PC-9 (cell line): ENCODE results near the gene TUBGCP6. TPM values are rescaled to one million over a fixed set of nuclear protein-coding genes. Genes with fewer than 3 reads are reported as not detected.

Source experiments
- BruUV-seq: library from RNA; stranded (reverse); fragments of 400-500 nt; replicated peaks from 2 replicates; lab custom pipeline; 2021; lab: Mats Ljungman, UMichigan
- CTCF ChIA-PET: fragments of 300-600 bp; sonication (Branson Sonifier 250); formaldehyde crosslinking; loops from one replicate; lab custom pipeline; 2022; ENCODE audit warnings: antibody characterized with exemption; lab: Charles Lee
- POLR2A ChIA-PET: fragments of 300-600 bp; sonication (Branson Sonifier 250); formaldehyde crosslinking; loops from one replicate; lab custom pipeline; 2022; ENCODE audit warnings: antibody characterized with exemption; ENCODE audit not compliant: unreplicated experiment; lab: Charles Lee
- DNase-seq, 2 experiments: peaks; one replicate each; pipeline versions ENCODE4 v3.0.0 to v3.0.0-alpha.2; 2015 to 2022; ENCODE audit warnings: mixed read lengths in 1 of 2
- H2AFZ ChIP-seq: fragments of 200-600 bp; sonication (generic); 2 replicates; pipeline ENCODE4 v1.8.1; 2017; ENCODE audit warnings: antibody characterized with exemption
- H3F3A ChIP-seq: fragments of 200-600 bp; sonication (generic); 2 replicates; pipeline ENCODE4 v1.8.1; 2017; ENCODE audit warnings: antibody characterized with exemption, mild to moderate bottlenecking, low read depth; ENCODE audit not compliant: insufficient read depth
- H3K27ac ChIP-seq: fragments of 200-600 bp; sonication (generic); 2 replicates; pipeline ENCODE4 v1.6.1; 2016; ENCODE audit warnings: mixed run types
- H3K27me3 ChIP-seq: fragments of 200-600 bp; sonication (generic); 2 replicates; pipeline ENCODE4 v1.6.1; 2016; ENCODE audit warnings: low read depth, mixed run types; ENCODE audit not compliant: insufficient read depth
- H3K36me3 ChIP-seq: fragments of 200-600 bp; sonication (generic); 2 replicates; pipeline ENCODE4 v1.6.1; 2016; ENCODE audit warnings: low read depth, mixed run types
- H3K4me1 ChIP-seq: fragments of 200-600 bp; sonication (generic); replicated peaks from 2 replicates; pipeline ENCODE4 v1.6.1; 2016; ENCODE audit warnings: mixed run types; ENCODE audit not compliant: insufficient read depth
- H3K4me2 ChIP-seq: fragments of 200-600 bp; sonication (generic); 2 replicates; pipeline ENCODE4 v1.6.1; 2017; ENCODE audit warnings: mixed run types
- H3K4me3 ChIP-seq: fragments of 200-600 bp; sonication (generic); 2 replicates; pipeline ENCODE4 v1.6.1; 2016; ENCODE audit warnings: mixed run types
- H3K79me2 ChIP-seq: fragments of 200-600 bp; sonication (generic); 2 replicates; pipeline ENCODE4 v1.6.1; 2017; ENCODE audit warnings: low read depth, mixed run types
- H3K9me2 ChIP-seq: fragments of 200-600 bp; sonication (generic); 2 replicates; pipeline ENCODE4 v1.8.1; 2017; ENCODE audit warnings: mild to moderate bottlenecking; ENCODE audit not compliant: insufficient read depth
- H3K9me3 ChIP-seq: fragments of 200-600 bp; sonication (generic); 2 replicates; pipeline ENCODE4 v1.8.1; 2016; ENCODE audit warnings: low read depth; ENCODE audit not compliant: insufficient read depth
- H4K20me1 ChIP-seq: fragments of 200-600 bp; sonication (generic); 2 replicates; pipeline ENCODE4 v1.8.1; 2017; ENCODE audit not compliant: insufficient read depth
- CTCF ChIP-seq: fragments of 200-600 bp; sonication (generic); conservative IDR thresholded peaks from 2 replicates; pipeline ENCODE4 v1.6.1; 2017; ENCODE audit warnings: mixed run types, antibody characterized with exemption, mild to moderate bottlenecking, moderate library complexity
- EZH2 ChIP-seq: fragments of 200-600 bp; sonication (generic); IDR thresholded peaks from 2 replicates; pipeline ENCODE4 v1.8.0; 2017; ENCODE audit warnings: antibody characterized with exemption, low read depth
- intact Hi-C: fragments of 100-400 bp; cut with micrococcal nuclease; formaldehyde crosslinking; loops from one replicate; pipeline ENCODE4 v1.10.0; 2022; ENCODE audit not compliant: unreplicated experiment
- total RNA-seq: library from RNA; stranded (reverse); gene quantifications from 2 replicates; pipeline ENCODE4 v1.2.3, GENCODE V29; 2021

The TUBGCP6 gene
- total RNA-seq, 1 experiment from 2014 or later, result 31.3 TPM

GRCh38 chr22:50190182-50190940 lies 54.5 kb downstream of the TUBGCP6 start:
- H3K36me3 ChIP-seq, result peaks cover 27% of the 10 kb centered on the region; the same call in 1 of the 2 replicates
- ChIA-PET CTCF (interaction anchor here (1.3 kb wide), 1 partner anchor 42 kb away, joined by 5 read pairs; no protein-coding TSS in a partner anchor), POLR2A (interaction anchor here (0.5 to 0.6 kb wide), 2 partner anchors 25 to 27 kb away, joined by 3 to 6 read pairs; no protein-coding TSS in a partner anchor)
- intact Hi-C loops, result loop anchor here (1.0 kb wide), 1 partner anchor 10 kb away; no protein-coding TSS in a partner anchor
- TF ChIP-seq EZH2 (no peak), CTCF (peak; percentile 54; the same call in 1 of the 2 replicates)
- no peaks in the 10 kb centered on the region for H3K27me3 ChIP-seq
- no peaks in the 10 kb centered on the region for H3K9me2 ChIP-seq
- H3K9me3 ChIP-seq, result no peaks in the 10 kb centered on the region
- peak; percentile 81 to 89 for DNase-seq
- H2AFZ ChIP-seq, result peak overlapping the region; percentile 49; the same call in 1 of the 2 replicates
- H3K4me3 ChIP-seq, result peak overlapping the region; percentile 49; the same call in 1 of the 2 replicates
- peak overlapping the region; percentile 67 for H3K27ac ChIP-seq
- peaks cover 77% of the 10 kb centered on the region for H4K20me1 ChIP-seq
- peaks cover 69% of the 10 kb centered on the region for H3K79me2 ChIP-seq
- peaks cover 35% of the 10 kb centered on the region for H3K4me1 ChIP-seq
- peaks cover 23% of the 10 kb centered on the region; the same call in 1 of the 2 replicates for H3F3A ChIP-seq
- no TSS peak for BruUV-seq
- peak overlapping the region; percentile 73 for H3K4me2 ChIP-seq

GRCh38 chr22:50189849-50190181 lies 55.0 kb downstream of the TUBGCP6 start:
- Histone ChIP-seq H4K20me1 (peaks cover 72% of the 10 kb centered on the region), H3K4me2 (peak overlapping the region; percentile 73), H3K27ac (peak overlapping the region; percentile 67), H2AFZ (no peak overlapping the region), H3K9me3 (no peaks in the 10 kb centered on the region), H3K4me1 (peaks cover 37% of the 10 kb centered on the region), H3K36me3 (peaks cover 24% of the 10 kb centered on the region; the same call in 1 of the 2 replicates), H3F3A (peaks cover 18% of the 10 kb centered on the region; the same call in 1 of the 2 replicates), H3K79me2 (peaks cover 69% of the 10 kb centered on the region), H3K9me2 (no peaks in the 10 kb centered on the region), H3K4me3 (peak overlapping the region; percentile 49; the same call in 1 of the 2 replicates), H3K27me3 (no peaks in the 10 kb centered on the region)
- TF ChIP-seq EZH2 (no peak), CTCF (no peak)
- no TSS peak for BruUV-seq
- no peak for DNase-seq
- ChIA-PET POLR2A (interaction anchor here (0.6 kb wide), 1 partner anchor 28 kb away, joined by 6 read pairs; no protein-coding TSS in a partner anchor), CTCF (interaction anchor here (1.3 kb wide), 1 partner anchor 41 kb away, joined by 5 read pairs; no protein-coding TSS in a partner anchor)
- intact Hi-C loops, result loop anchor here (1.0 kb wide), 1 partner anchor 10 kb away; no protein-coding TSS in a partner anchor

- H3K9me3 ChIP-seq, result no peaks in the 10 kb centered on the region
- TF ChIP-seq CTCF (no peak), EZH2 (no peak)
- intact Hi-C loops, result no loop called here
- H3F3A ChIP-seq, result peaks cover 17% of the 10 kb centered on the region; the same call in 1 of the 2 replicates
- H3K9me2 ChIP-seq, result no peaks in the 10 kb centered on the region
- no peak overlapping the region for H2AFZ ChIP-seq
- H4K20me1 ChIP-seq, result peaks cover 67% of the 10 kb centered on the region
- no peak for DNase-seq
- H3K27me3 ChIP-seq, result no peaks in the 10 kb centered on the region
- CTCF ChIA-PET, result interaction anchor here (1.3 kb wide), 1 partner anchor 41 kb away, joined by 5 read pairs; no protein-coding TSS in a partner anchor
- POLR2A ChIA-PET, result interaction anchor here (0.6 kb wide), 1 partner anchor 28 kb away, joined by 6 read pairs; no protein-coding TSS in a partner anchor
- no TSS peak for BruUV-seq
- peaks cover 19% of the 10 kb centered on the region; the same call in 1 of the 2 replicates for H3K36me3 ChIP-seq
- H3K4me2 ChIP-seq, result peak overlapping the region; percentile 73
- H3K4me3 ChIP-seq, result peak overlapping the region; percentile 49; the same call in 1 of the 2 replicates
- peaks cover 69% of the 10 kb centered on the region for H3K79me2 ChIP-seq
- peaks cover 40% of the 10 kb centered on the region for H3K4me1 ChIP-seq
- H3K27ac ChIP-seq, result peak overlapping the region; percentile 67; the same call in 1 of the 2 replicates
Observed at GRCh38 chr22:50189184-50189848, 55.5 kb downstream of the TUBGCP6 start.
